ENCODE results near the gene HEATR5B. TPM values are rescaled to one million over a fixed set of nuclear protein-coding genes. Genes with fewer than 3 reads are reported as not detected.
A peak's percentile ranks its signal among the peaks of the same experiment; 100 is the strongest.

HEATR5B gene
- total and polyA plus RNA-seq, 9 of the 15 experiments (the other 6 are each of a cell fraction or from before 2014, with no cell fraction given) = 4.2 to 21.7 (median 12.2) TPM

GRCh38 chr2:36965751-36966369, 118.3 kb downstream of the HEATR5B start (continued):
- TF ChIP-seq ZNF589 (CRISPR knock-in tag; IDR thresholded peaks at IDR 0.05; ENCODE audit: low read depth) = no peak; the same call in 1 of the 2 replicates
- TF ChIP-seq BCOR (IDR thresholded peaks at IDR 0.05) = peak; percentile 14; the same call in 1 of the 2 replicates
- no peak for TF ChIP-seq SNAPC5 (CRISPR knock-in tag; IDR thresholded peaks at IDR 0.05)
- no peak for TF ChIP-seq MAFF (IDR thresholded peaks at IDR 0.05; ENCODE audit: low read length)
- peak in 1 of 2 experiments; percentile 46; a peak in 2 of 4 replicates for TF ChIP-seq HDAC1 (IDR thresholded peaks at IDR 0.05)
- no peak for TF ChIP-seq ZNF197 (CRISPR knock-in tag; IDR thresholded peaks at IDR 0.05; ENCODE audit: low read depth)
- TF ChIP-seq DPF2 (IDR thresholded peaks at IDR 0.05) = 0 out of 2 replicates have a peak, but pooled peaks have one; percentile 12
- TF ChIP-seq BHLHE40 (IDR thresholded peaks at IDR 0.05; ENCODE audit: low read length) = peak; percentile 43
- TF ChIP-seq ZNF124 (CRISPR knock-in tag; IDR thresholded peaks at IDR 0.05) = no peak
- no peak for TF ChIP-seq TCF7 (IDR thresholded peaks at IDR 0.05; ENCODE audit: borderline replicate concordance)
- TF ChIP-seq PYGO2 (tag; IDR thresholded peaks at IDR 0.05) = no peak
- TF ChIP-seq MLX (CRISPR knock-in tag; conservative IDR thresholded peaks at IDR 0.05) = no peak
- TF ChIP-seq SIRT6 (IDR thresholded peaks at IDR 0.05; ENCODE audit: low read depth, low read length) = no peak
- TF ChIP-seq, protein P1, sequence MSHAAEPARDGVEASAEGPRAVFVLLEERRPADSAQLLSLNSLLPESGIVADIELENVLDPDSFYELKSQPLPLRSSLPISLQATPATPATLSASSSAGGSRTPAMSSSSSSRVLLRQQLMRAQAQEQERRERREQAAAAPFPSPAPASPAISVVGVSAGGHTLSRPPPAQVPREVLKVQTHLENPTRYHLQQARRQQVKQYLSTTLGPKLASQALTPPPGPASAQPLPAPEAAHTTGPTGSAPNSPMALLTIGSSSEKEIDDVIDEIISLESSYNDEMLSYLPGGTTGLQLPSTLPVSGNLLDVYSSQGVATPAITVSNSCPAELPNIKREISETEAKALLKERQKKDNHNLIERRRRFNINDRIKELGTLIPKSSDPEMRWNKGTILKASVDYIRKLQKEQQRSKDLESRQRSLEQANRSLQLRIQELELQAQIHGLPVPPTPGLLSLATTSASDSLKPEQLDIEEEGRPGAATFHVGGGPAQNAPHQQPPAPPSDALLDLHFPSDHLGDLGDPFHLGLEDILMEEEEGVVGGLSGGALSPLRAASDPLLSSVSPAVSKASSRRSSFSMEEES (CRISPR knock-in tag; IDR thresholded peaks at IDR 0.05) = no peak
- TF ChIP-seq ZBTB7A (IDR thresholded peaks at IDR 0.05; ENCODE audit: borderline replicate concordance, control insufficient read depth, low read depth, low read length) = peak; percentile 45; the same call in 1 of the 2 replicates
- no peak for TF ChIP-seq DIDO1 (tag; IDR thresholded peaks at IDR 0.05; ENCODE audit: low read depth)
- TF ChIP-seq, protein P2, sequence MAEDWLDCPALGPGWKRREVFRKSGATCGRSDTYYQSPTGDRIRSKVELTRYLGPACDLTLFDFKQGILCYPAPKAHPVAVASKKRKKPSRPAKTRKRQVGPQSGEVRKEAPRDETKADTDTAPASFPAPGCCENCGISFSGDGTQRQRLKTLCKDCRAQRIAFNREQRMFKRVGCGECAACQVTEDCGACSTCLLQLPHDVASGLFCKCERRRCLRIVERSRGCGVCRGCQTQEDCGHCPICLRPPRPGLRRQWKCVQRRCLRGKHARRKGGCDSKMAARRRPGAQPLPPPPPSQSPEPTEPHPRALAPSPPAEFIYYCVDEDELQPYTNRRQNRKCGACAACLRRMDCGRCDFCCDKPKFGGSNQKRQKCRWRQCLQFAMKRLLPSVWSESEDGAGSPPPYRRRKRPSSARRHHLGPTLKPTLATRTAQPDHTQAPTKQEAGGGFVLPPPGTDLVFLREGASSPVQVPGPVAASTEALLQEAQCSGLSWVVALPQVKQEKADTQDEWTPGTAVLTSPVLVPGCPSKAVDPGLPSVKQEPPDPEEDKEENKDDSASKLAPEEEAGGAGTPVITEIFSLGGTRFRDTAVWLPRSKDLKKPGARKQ (CRISPR knock-in tag; IDR thresholded peaks at IDR 0.05) = no peak
- TF ChIP-seq CREB1 (IDR thresholded peaks at IDR 0.05) = peak; percentile 39; the same call in 1 of the 2 replicates
- no peak for TF ChIP-seq CREB1 (CRISPR knock-in tag; IDR thresholded peaks at IDR 0.05)
- TF ChIP-seq MBD2 (IDR thresholded peaks at IDR 0.05; ENCODE audit: borderline replicate concordance, low read depth) = no peak
